ENCODE measurements around the gene LRRC27. TPM values are rescaled to one million over a fixed set of nuclear protein-coding genes. Genes with fewer than 3 reads are reported as not detected.

LRRC27 gene
- polyA plus RNA-seq, 1 donor from 2014 or later: 14.5 TPM

- Mint-ChIP-seq H3K36me3 (no peaks in the 10 kb centered on the region), H3K9me3 (no peaks in the 10 kb centered on the region), H3K27me3 (peaks cover 2% of the 10 kb centered on the region), H3K4me1 (peaks cover 15 to 22% (median 19%) of the 10 kb centered on the region in 3 donors), H3K4me3 (peak overlapping the region in 2 of 4 donors; percentile 86 to 97), H3K27ac (peak overlapping the region; percentile 19 to 99 (median 76))
Measured at GRCh38 chr10:132400547-132401151, 68.7 kb downstream of the LRRC27 start.

GRCh38 chr10:132401401-132402118 lies 69.6 kb downstream of the LRRC27 start:
- H3K27me3 Mint-ChIP-seq: peaks cover 2% of the 10 kb centered on the region
- no peaks in the 10 kb centered on the region for H3K9me3 Mint-ChIP-seq
- H3K4me1 Mint-ChIP-seq: peaks cover 15 to 22% (median 21%) of the 10 kb centered on the region in 3 donors
- no peaks in the 10 kb centered on the region for H3K36me3 Mint-ChIP-seq
- peak overlapping the region in 2 of 3 donors; percentile 85 to 91 for H3K27ac Mint-ChIP-seq
- peak overlapping the region in 3 of 4 donors; percentile 28 to 97 (median 76) for H3K4me3 Mint-ChIP-seq

GRCh38 chr10:132402781-132403241 lies 70.8 kb downstream of the LRRC27 start:
- Mint-ChIP-seq H3K4me1 (peaks cover 11 to 24% (median 23%) of the 10 kb centered on the region in 3 donors), H3K27me3 (no peaks in the 10 kb centered on the region), H3K4me3 (peak overlapping the region in 1 of 4 donors; percentile 67), H3K27ac (peak overlapping the region in 2 of 3 donors; percentile 89 to 92), H3K36me3 (no peaks in the 10 kb centered on the region), H3K9me3 (no peaks in the 10 kb centered on the region)

GRCh38 chr10:132403511-132404168 lies 71.6 kb downstream of the LRRC27 start:
- Mint-ChIP-seq H3K27me3 (no peaks in the 10 kb centered on the region), H3K4me3 (peak overlapping the region in 2 of 4 donors; percentile 33 to 67), H3K27ac (peak overlapping the region in 2 of 3 donors; percentile 46 to 92), H3K36me3 (no peaks in the 10 kb centered on the region), H3K9me3 (no peaks in the 10 kb centered on the region), H3K4me1 (peaks cover 7 to 22% (median 21%) of the 10 kb centered on the region in 3 donors)

- Mint-ChIP-seq H3K27ac (peak overlapping the region in 1 of 3 donors; percentile 16), H3K36me3 (no peaks in the 10 kb centered on the region), H3K27me3 (no peaks in the 10 kb centered on the region), H3K4me1 (peaks cover 7 to 21% (median 20%) of the 10 kb centered on the region in 3 donors), H3K9me3 (no peaks in the 10 kb centered on the region), H3K4me3 (no peak overlapping the region)
Measured at GRCh38 chr10:132404169-132404880, 72.3 kb downstream of the LRRC27 start.

GRCh38 chr10:132404911-132405462 lies 73.0 kb downstream of the LRRC27 start:
- no peak overlapping the region for H3K4me3 Mint-ChIP-seq
- H3K9me3 Mint-ChIP-seq: no peaks in the 10 kb centered on the region
- no peak overlapping the region for H3K27ac Mint-ChIP-seq
- H3K36me3 Mint-ChIP-seq: no peaks in the 10 kb centered on the region
- no peaks in the 10 kb centered on the region for H3K27me3 Mint-ChIP-seq
- peaks cover 7 to 19% (median 14%) of the 10 kb centered on the region in 3 donors for H3K4me1 Mint-ChIP-seq

- Mint-ChIP-seq H3K9me3 (no peaks in the 10 kb centered on the region), H3K36me3 (no peaks in the 10 kb centered on the region), H3K27ac (peak overlapping the region in 2 of 3 donors; percentile 10 to 56)
Measured at GRCh38 chr10:132405463-132405991, 73.5 kb downstream of the LRRC27 start.

GRCh38 chr10:132406181-132406580 lies 74.2 kb downstream of the LRRC27 start:
- Mint-ChIP-seq H3K27me3 (no peaks in the 10 kb centered on the region), H3K9me3 (no peaks in the 10 kb centered on the region), H3K4me1 (peaks cover 3 to 16% (median 9%) of the 10 kb centered on the region in 3 donors), H3K36me3 (no peaks in the 10 kb centered on the region), H3K4me3 (peak overlapping the region in 2 of 4 donors; percentile 7 to 81), H3K27ac (peak overlapping the region; percentile 10 to 67 (median 56))

More at GRCh38 chr10:132405463-132405991, 73.5 kb downstream of the LRRC27 start:
- Mint-ChIP-seq H3K4me1 (peaks cover 6 to 18% (median 12%) of the 10 kb centered on the region in 3 donors), H3K27me3 (no peaks in the 10 kb centered on the region), H3K4me3 (no peak overlapping the region)

GRCh38 chr10:132406750-132407149 lies 74.8 kb downstream of the LRRC27 start:
- Mint-ChIP-seq H3K4me3 (no peak overlapping the region), H3K27me3 (no peaks in the 10 kb centered on the region), H3K9me3 (no peaks in the 10 kb centered on the region), H3K36me3 (no peaks in the 10 kb centered on the region), H3K27ac (peak overlapping the region in 2 of 3 donors; percentile 56 to 67), H3K4me1 (peaks cover 3 to 15% (median 12%) of the 10 kb centered on the region in 3 donors)

GRCh38 chr10:132407243-132407746 lies 75.3 kb downstream of the LRRC27 start:
- H3K27me3 Mint-ChIP-seq: no peaks in the 10 kb centered on the region
- peaks cover 1 to 13% (median 12%) of the 10 kb centered on the region in 3 donors for H3K4me1 Mint-ChIP-seq
- peak overlapping the region in 2 of 3 donors; percentile 58 to 86 for H3K27ac Mint-ChIP-seq
- H3K4me3 Mint-ChIP-seq: peak overlapping the region; percentile 16 to 78 (median 60)
- no peaks in the 10 kb centered on the region for H3K36me3 Mint-ChIP-seq
- no peaks in the 10 kb centered on the region for H3K9me3 Mint-ChIP-seq

- Mint-ChIP-seq H3K27me3 (no peaks in the 10 kb centered on the region), H3K4me3 (peak overlapping the region; percentile 16 to 78 (median 70)), H3K27ac (peak overlapping the region; percentile 58 to 86 (median 84)), H3K4me1 (peaks cover 0 to 11% (median 10%) of the 10 kb centered on the region in 3 donors), H3K36me3 (no peaks in the 10 kb centered on the region), H3K9me3 (no peaks in the 10 kb centered on the region)
Measured at GRCh38 chr10:132407846-132408278, 75.9 kb downstream of the LRRC27 start.

GRCh38 chr10:132408367-132408781 lies 76.4 kb downstream of the LRRC27 start:
- Mint-ChIP-seq H3K27me3 (no peaks in the 10 kb centered on the region), H3K27ac (peak overlapping the region; percentile 47 to 58 (median 53)), H3K4me3 (peak overlapping the region in 2 of 4 donors; percentile 63 to 76), H3K4me1 (peaks cover 0 to 10% (median 10%) of the 10 kb centered on the region in 3 donors), H3K36me3 (no peaks in the 10 kb centered on the region), H3K9me3 (no peaks in the 10 kb centered on the region)

GRCh38 chr10:132408823-132409666 lies 77.1 kb downstream of the LRRC27 start:
- peak overlapping the region in 1 of 4 donors; percentile 79 for H3K4me3 Mint-ChIP-seq
- H3K27ac Mint-ChIP-seq: peak overlapping the region in 2 of 3 donors; percentile 47 to 73
- no peaks in the 10 kb centered on the region for H3K36me3 Mint-ChIP-seq
- H3K9me3 Mint-ChIP-seq: no peaks in the 10 kb centered on the region
- H3K4me1 Mint-ChIP-seq: peaks cover 0 to 10% (median 10%) of the 10 kb centered on the region in 3 donors
- no peaks in the 10 kb centered on the region for H3K27me3 Mint-ChIP-seq

Measured in IgD-negative memory B cell (primary cell).